Measurements from ENCODE around the gene DNAJC18.

Gene DNAJC18

DNA sequence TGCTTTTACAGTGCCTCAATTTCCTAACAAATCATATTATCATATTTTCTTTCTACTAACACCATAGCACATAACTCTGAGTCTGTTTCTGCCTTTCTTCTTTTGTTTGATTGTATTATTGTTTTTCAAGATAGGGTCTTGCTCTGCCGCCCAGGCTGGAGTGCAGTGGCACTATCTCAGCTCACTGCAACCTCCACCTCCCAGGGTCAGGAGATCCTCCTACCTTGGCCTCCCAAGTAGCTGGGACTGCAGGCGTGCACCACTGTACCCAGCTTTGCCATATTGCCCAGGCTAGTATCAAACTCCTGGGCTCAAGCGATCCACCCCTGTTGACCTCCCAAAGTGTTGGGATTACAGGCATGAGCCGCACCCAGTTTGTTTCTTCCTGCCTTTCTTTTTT is 78.9 kb downstream of the DNAJC18 start:
- DNase-seq = no peak
